Muscle of leg (tissue), 11 donors: ENCODE results near the gene TMEM167A. TPM values are rescaled to one million over a fixed set of nuclear protein-coding genes. Genes with fewer than 3 reads are reported as not detected.
A peak's percentile ranks its signal among the peaks of the same experiment; 100 is the strongest.

Source experiments
- DNase-seq: peaks from one replicate; pipeline ENCODE4 v3.0.0; 2013
- H3K27ac ChIP-seq: one replicate; pipeline ENCODE4 v1.5.1; 2013; ENCODE audit warnings: mild to moderate bottlenecking, low read length, control low read depth
- H3K27me3 ChIP-seq: one replicate; pipeline ENCODE4 v1.6.1; 2013; ENCODE audit warnings: low read length; ENCODE audit not compliant: control insufficient read depth, insufficient read depth
- H3K36me3 ChIP-seq: one replicate; pipeline ENCODE4 v1.6.1; 2013; ENCODE audit warnings: low read length; ENCODE audit not compliant: control insufficient read depth, insufficient read depth
- H3K4me1 ChIP-seq: one replicate; pipeline ENCODE4 v1.6.1; 2013; ENCODE audit warnings: low read length; ENCODE audit not compliant: control insufficient read depth, insufficient read depth
- H3K4me3 ChIP-seq: one replicate; pipeline ENCODE4 v1.5.1; 2013; ENCODE audit warnings: low read length, control low read depth
- H3K9me3 ChIP-seq: replicated peaks from 2 replicates; pipeline ENCODE4 v1.6.1; 2013; ENCODE audit warnings: low read depth, low read length; ENCODE audit not compliant: control insufficient read depth
- WGBS: methylation state at CpG from one replicate; pipeline ENCODE4 v1.1.5; 2013; ENCODE audit warnings: missing lambda C conversion rate; ENCODE audit not compliant: insufficient coverage; 5-methylcytosine and 5-hydroxymethylcytosine counted together
- polyA plus RNA-seq, 8 donors: library from polyadenylated mRNA; unstranded; fragments of 120-200 nt; gene quantifications; one replicate each; pipeline versions ENCODE4 v1.2.1 to v1.2.3, GENCODE V29; 2013; ENCODE audit warnings: inconsistent platforms in 1 of 8, low replicate concordance in 1 of 8; ENCODE audit not compliant: insufficient read length in 8 of 8, insufficient read depth in 1 of 8
- total RNA-seq: library from RNA; stranded (reverse); fragments of 120-200 nt; gene quantifications from one replicate; pipeline ENCODE4 v1.2.4, GENCODE V29; 2013

TMEM167A gene
- total and polyA plus RNA-seq, 9 donors: 47.9 to 75.3 (median 62.3) TPM

DNA sequence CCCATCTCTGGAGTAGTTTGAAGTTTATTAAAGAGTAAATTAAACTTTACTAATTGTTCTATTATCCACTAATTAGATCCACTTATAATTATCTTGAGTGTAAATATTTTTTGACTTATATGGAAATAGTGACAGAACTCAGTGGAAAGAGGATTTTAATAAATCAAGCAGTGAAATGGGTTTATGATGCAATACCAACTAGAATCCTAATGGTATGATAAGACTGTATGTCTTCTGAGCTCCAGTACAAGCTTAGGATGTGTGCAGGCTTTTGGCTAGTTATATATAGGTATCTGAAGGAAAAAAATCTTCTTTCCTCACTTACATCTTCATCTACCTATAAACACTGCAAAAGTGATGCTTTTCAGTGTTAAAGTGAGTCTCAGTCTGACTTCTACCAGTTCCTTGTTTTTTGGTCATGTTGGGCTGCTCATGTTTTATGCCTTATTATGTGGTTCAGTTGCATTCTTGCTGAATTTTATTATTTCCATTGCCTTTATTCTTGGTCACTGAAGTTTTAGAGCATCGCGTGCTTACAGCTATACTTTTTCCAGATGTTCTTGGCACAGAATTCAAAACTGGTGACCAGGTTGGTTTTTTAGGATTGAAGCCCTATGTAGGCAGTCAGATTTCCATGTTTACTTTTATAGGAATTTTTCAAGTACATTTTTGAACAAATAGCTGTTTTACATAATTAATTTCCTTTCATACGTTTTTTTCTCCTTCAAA, 30.7 kb upstream of the TMEM167A start:
- WGBS: no CpG with 5 or more reads among the region's 3 CpGs
- Histone ChIP-seq H3K9me3 (no peaks in the 10 kb centered on the region), H3K4me3 (no peak overlapping the region), H3K27me3 (no peaks in the 10 kb centered on the region), H3K36me3 (no peaks in the 10 kb centered on the region), H3K4me1 (no peaks in the 10 kb centered on the region), H3K27ac (no peak overlapping the region)
- no peak for DNase-seq

DNA sequence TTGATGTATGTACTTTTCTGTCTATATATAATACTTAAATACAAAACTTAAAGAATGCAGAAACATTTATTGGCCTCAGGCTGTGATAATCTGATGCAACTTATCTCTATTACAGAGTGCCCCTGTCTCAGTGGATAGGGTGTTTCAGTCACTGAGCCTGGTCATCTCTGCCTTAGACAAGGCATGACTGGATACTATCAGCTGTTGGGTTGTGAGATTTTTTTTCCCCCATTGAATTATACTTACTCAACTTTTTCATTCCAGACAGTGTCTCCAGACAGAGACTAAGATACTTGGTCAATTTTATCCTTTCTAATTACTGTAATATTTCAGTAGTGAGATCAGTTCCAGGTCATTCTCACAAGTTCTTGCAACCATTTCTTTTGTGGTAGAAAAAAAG, 26.8 kb upstream of the TMEM167A start:
- Histone ChIP-seq H3K4me3 (no peak overlapping the region), H3K27ac (no peak overlapping the region), H3K36me3 (no peaks in the 10 kb centered on the region), H3K27me3 (no peaks in the 10 kb centered on the region), H3K9me3 (no peaks in the 10 kb centered on the region), H3K4me1 (no peaks in the 10 kb centered on the region)
- DNase-seq: no peak

DNA sequence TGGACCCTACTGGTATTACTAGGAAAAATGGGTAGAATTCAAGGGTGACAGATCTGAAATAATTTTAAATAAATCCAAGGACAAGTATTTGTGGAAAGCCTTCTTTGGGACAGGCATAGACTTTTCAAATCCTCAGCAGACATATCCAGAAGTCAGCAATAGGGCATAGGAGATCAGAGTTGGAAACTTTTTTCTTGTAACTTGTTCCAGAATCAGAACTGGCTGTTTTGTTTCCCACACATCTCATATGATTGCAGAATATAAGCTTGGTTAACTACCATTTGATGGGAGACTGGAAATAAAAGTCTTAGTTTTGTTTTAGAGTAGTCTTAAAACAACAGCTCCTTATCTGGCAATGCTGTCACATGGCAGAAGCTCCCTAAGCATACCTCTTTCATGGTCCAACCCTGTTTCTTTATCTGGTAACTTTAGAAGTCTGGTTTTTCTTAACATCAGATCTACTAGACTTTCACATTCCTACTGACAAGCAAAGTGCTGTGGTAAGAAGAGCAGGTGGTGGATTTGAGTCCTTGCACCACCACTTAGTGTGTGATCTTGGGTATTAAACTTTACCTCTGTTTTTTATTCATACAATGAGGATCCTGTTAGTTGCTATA, 25.3 kb upstream of the TMEM167A start:
- no peaks in the 10 kb centered on the region for H3K36me3 ChIP-seq
- H3K4me3 ChIP-seq: no peak overlapping the region
- H3K9me3 ChIP-seq: no peaks in the 10 kb centered on the region
- H3K4me1 ChIP-seq: no peaks in the 10 kb centered on the region
- DNase-seq: no peak
- H3K27ac ChIP-seq: no peak overlapping the region
- no peaks in the 10 kb centered on the region for H3K27me3 ChIP-seq

DNA sequence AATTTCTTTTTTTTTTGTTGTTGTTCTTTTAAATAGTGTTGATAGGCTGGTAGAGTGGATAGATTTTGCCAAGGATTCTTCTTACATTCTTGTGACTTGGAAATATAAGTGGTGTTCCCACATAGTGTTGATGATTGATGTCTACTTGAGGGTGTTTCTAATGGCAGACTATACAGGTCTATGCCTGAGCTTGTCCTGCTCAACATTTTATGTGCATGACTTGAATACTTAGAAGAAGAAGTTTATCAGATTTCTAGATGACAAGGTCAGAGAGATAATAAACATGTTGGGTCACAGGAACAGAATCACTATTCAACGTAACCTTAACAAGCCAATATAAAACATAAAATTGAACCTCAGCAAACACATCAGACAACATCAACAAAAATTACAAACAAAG, 24.3 kb upstream of the TMEM167A start:
- no peaks in the 10 kb centered on the region for H3K36me3 ChIP-seq
- no peaks in the 10 kb centered on the region for H3K9me3 ChIP-seq
- no peaks in the 10 kb centered on the region for H3K4me1 ChIP-seq
- DNase-seq: no peak
- no peak overlapping the region for H3K4me3 ChIP-seq
- H3K27ac ChIP-seq: no peak overlapping the region
- H3K27me3 ChIP-seq: no peaks in the 10 kb centered on the region
- WGBS: no CpG with 5 or more reads among the region's 1 CpG

DNA sequence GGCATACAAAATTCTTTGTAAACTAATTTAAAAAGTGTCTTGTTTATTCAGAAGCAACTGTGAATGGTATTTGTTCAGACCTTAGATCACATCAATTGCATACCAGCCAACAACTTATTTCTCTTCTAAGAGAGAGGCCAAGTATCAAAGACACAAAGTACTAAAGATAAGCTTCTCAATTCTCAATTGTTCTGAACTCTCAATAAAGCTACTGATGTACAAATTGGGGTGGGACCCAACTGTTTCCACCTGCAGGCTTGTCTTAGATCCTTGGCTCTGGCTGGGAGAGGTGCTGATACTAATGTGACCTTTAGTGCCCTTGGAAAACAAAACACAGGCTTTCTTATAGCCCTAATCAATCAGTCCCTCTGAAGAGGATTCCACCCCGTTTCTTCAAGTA, 22.3 kb upstream of the TMEM167A start:
- no peak for DNase-seq
- H3K27me3 ChIP-seq: no peaks in the 10 kb centered on the region
- no peaks in the 10 kb centered on the region for H3K36me3 ChIP-seq
- H3K4me1 ChIP-seq: no peaks in the 10 kb centered on the region
- no peak overlapping the region for H3K27ac ChIP-seq
- H3K9me3 ChIP-seq: no peaks in the 10 kb centered on the region
- no peak overlapping the region for H3K4me3 ChIP-seq
- WGBS: no CpG with 5 or more reads among the region's 1 CpG

DNA sequence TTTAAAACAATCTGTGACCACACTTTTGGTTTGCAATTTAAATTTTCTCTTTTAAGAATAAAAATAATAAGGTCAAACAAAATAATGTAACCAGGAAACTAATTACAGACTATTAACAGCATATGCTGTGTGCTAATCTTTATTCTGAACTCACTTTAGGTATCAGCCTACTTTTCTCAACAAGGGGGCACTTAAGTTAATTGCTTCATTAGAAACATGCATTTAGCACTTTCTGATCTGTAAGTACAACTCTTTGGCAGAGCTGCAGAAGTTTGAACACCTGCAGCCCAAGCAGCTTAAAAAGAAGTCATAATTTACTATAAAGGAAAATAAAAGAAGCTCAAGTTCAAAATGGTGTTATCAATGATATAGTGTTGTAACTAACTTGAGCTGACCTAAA, 21.8 kb upstream of the TMEM167A start:
- no peak for DNase-seq
- no peaks in the 10 kb centered on the region for H3K9me3 ChIP-seq
- H3K27me3 ChIP-seq: no peaks in the 10 kb centered on the region
- no peaks in the 10 kb centered on the region for H3K36me3 ChIP-seq
- no peaks in the 10 kb centered on the region for H3K4me1 ChIP-seq
- no peak overlapping the region for H3K27ac ChIP-seq
- no peak overlapping the region for H3K4me3 ChIP-seq

DNA sequence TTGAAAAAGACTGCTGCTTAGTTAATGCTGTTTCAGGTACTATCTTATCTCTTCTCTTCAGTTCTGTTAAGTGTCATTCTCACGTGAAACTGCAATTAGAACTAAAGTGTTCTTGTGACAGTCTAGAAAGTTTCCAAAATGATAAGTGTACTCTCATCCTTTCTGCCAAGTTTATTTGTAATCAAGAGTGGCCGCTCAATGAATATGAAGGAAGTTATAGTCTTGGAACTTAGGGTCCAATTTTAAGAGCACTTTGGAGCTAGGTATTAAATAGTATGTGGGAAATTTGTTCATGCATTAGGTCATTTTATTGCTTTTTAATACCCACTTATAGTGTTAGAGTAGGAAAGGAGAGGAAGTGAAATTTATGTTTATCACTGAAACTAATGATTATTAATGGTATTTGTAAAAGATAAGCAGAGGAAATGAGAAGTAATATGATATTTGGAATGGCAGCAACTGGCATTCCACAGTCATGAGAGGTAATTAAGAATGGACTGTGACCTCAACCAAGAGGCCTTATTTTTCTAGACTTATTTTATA, 20.6 kb upstream of the TMEM167A start:
- peaks cover 2% of the 10 kb centered on the region for H3K9me3 ChIP-seq
- peak; percentile 19 for DNase-seq
- H3K4me3 ChIP-seq: no peak overlapping the region
- no peaks in the 10 kb centered on the region for H3K36me3 ChIP-seq
- no peaks in the 10 kb centered on the region for H3K27me3 ChIP-seq
- H3K4me1 ChIP-seq: no peaks in the 10 kb centered on the region
- no peak overlapping the region for H3K27ac ChIP-seq
- no CpG with 5 or more reads among the region's 2 CpGs for WGBS

DNA sequence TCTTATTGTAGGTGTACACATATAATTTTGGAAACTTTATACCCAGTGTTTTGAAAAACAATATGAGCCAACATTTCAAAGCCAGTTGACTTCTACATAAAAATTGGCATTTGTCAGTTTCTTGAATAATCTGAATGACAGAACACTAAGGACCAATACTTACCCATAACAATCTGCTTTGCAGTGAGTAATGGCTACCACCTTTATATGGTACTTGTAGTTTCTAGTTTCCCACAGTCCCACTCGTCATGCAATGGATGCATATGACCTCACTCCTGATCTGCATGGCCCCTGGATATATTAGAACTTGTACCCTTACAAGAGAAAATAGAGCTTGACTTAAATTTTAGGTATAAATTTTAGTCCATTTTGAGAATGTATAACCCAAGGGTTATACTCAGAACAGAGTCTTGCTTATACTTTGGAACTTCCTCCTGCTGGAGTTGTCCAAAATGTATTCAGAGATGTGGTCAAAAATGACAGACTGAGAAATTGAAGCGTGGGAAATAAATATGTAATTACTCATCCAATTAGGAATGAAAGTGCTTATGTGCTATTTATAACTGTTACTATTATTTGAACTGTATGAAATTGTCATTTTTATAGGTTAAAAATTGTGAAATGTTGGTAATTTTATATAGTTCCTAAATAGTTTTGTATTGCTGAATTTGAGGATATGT, 19.6 kb upstream of the TMEM167A start:
- Histone ChIP-seq H3K27me3 (no peaks in the 10 kb centered on the region), H3K4me1 (no peaks in the 10 kb centered on the region), H3K4me3 (no peak overlapping the region), H3K36me3 (no peaks in the 10 kb centered on the region), H3K9me3 (peaks cover 2% of the 10 kb centered on the region), H3K27ac (no peak overlapping the region)
- no CpG with 5 or more reads among the region's 2 CpGs for WGBS
- DNase-seq: no peak

DNA sequence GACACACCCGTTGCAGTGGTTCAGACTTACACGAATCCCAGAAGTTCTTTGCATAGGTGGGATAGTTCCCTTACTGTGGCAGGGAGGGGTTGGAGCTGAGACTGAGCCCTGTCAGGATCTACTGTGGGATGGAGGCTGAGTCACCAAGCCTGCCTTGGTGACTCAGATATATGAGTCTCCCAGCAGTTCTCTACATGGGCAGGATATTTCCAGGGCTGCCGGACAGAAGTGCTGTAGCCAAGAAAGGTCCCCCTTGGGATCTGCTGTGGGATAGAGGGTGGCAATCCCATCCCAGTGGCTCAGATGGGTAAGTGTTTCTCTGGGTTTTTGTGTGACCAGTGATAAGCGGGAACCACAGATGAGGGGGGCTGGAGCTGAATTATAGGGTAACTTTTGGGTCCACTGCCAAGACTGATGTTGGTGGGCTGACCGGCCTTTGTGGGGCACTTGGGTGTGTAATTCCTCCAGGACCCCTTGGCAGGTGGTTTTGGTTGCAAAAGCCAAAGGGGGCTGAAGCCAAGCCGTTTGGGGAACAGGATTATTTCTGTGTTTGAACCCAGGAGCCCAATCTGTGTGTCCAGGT, 18.9 kb upstream of the TMEM167A start:
- WGBS: 77% methylated on average over 5 of the region's 6 CpGs
- no peaks in the 10 kb centered on the region for H3K27me3 ChIP-seq
- no peaks in the 10 kb centered on the region for H3K36me3 ChIP-seq
- H3K27ac ChIP-seq: no peak overlapping the region
- no peak overlapping the region for H3K4me3 ChIP-seq
- DNase-seq: peak; percentile 7
- peaks cover 2% of the 10 kb centered on the region for H3K9me3 ChIP-seq
- H3K4me1 ChIP-seq: no peaks in the 10 kb centered on the region
